Effector memory CD8-positive, alpha-beta T cell (primary cell): ENCODE results near the gene FERMT1.
"Not testable (repeated sequence)": the region's sequence is repeated elsewhere in the genome, so short reads cannot be mapped to it uniquely, and the experiment has no call there.

Experiments used
- ATAC-seq: fragments of 150-1000 bp; cut with Tn5 transposase; replicated peaks from 2 replicates; pipeline ENCODE4 v1.10.0; 2021; ENCODE audit warnings: mild to moderate bottlenecking, moderate library complexity
- DNase-seq, 3 experiments: peaks; one replicate each; pipeline ENCODE4 v3.0.0; 2021
- H3K27ac Mint-ChIP-seq, 2 donors: one replicate each; pipeline ENCODE4 v1.8.0; 2022; ENCODE audit warnings: mild to moderate bottlenecking in 2 of 2, mixed read lengths in 2 of 2, moderate library complexity in 2 of 2
- H3K27me3 Mint-ChIP-seq, 2 donors: one replicate each; pipeline ENCODE4 v1.8.0; 2022; ENCODE audit warnings: mixed read lengths in 2 of 2
- H3K36me3 Mint-ChIP-seq: one replicate; pipeline ENCODE4 v1.8.0; 2022; ENCODE audit warnings: mild to moderate bottlenecking, moderate library complexity, mixed read lengths; ENCODE audit not compliant: insufficient read depth
- H3K4me1 Mint-ChIP-seq, 2 donors: one replicate each; pipeline ENCODE4 v1.8.0; 2022; ENCODE audit warnings: low read depth in 2 of 2, mixed read lengths in 2 of 2
- H3K4me3 Mint-ChIP-seq, 2 donors: one replicate each; pipeline ENCODE4 v1.8.0; 2022; ENCODE audit warnings: mild to moderate bottlenecking in 2 of 2, mixed read lengths in 2 of 2, moderate library complexity in 2 of 2
- H3K9me3 Mint-ChIP-seq, 2 donors: one replicate each; pipeline ENCODE4 v1.8.0; 2022; ENCODE audit warnings: mixed read lengths in 2 of 2

FERMT1 gene

GRCh38 chr20:6037082-6037481 lies 85.7 kb downstream of the FERMT1 start:
- Mint-ChIP-seq H3K9me3 (no peaks in the 10 kb centered on the region), H3K27me3 (no peaks in the 10 kb centered on the region), H3K36me3 (peaks cover 59% of the 10 kb centered on the region), H3K27ac (no peak overlapping the region), H3K4me3 (no peak overlapping the region), H3K4me1 (peaks cover 1 to 3% of the 10 kb centered on the region in 2 donors)
- ATAC-seq, result no peak
- DNase-seq, result no peak

- Mint-ChIP-seq H3K27me3 (no peaks in the 10 kb centered on the region), H3K27ac (no peak overlapping the region), H3K36me3 (peaks cover 53% of the 10 kb centered on the region), H3K9me3 (no peaks in the 10 kb centered on the region), H3K4me3 (no peak overlapping the region), H3K4me1 (peaks cover 1 to 3% of the 10 kb centered on the region in 2 donors)
- ATAC-seq, result no peak
- DNase-seq, result no peak
Measured at GRCh38 chr20:6036213-6036612, 86.6 kb downstream of the FERMT1 start.

DNA sequence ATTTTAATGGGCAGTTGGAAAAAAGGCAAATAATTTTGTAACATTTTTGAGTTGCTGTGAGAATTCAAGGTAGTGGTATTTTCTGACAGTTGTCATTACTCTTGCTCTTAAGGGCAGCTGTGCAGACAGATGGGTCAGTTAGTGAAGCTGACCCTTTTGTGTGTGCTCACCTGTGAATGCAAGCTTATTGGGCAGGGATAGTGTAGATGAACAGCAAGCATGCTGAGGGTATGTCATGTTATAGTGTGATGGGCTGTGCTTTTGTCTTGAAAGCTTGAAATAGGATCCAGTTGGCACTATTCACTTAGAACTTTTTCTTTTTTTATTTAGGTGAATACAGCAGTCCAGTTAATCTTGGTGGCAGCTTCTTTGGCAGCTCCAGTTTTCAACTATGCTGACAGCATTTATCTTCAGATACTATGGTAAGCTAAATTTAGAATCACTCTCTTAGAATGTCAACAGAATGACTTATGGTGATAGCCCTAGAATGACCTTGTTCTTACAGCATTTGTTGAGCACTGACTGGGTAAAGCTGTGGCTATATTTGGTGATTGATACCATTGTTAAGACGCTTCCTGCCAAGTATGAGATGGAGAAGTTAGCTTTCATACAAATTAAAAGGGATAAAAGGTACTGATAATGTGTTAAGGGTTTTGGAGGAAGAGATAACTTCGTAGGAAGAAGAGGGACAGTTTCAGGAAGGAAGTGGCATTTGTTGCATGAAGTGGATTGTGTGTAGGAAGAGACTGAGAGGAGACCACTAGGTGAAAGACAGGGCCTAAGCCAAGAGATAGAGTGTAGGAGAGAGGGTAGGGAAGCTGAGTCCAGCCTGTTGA lies 88.5 kb downstream of the FERMT1 start:
- Mint-ChIP-seq H3K4me3 (no peak overlapping the region), H3K4me1 (peaks cover 1 to 3% of the 10 kb centered on the region in 2 donors), H3K27ac (peak overlapping the region; percentile 2 to 6), H3K36me3 (peaks cover 49% of the 10 kb centered on the region), H3K27me3 (no peaks in the 10 kb centered on the region), H3K9me3 (no peaks in the 10 kb centered on the region)
- DNase-seq, result no peak
- ATAC-seq, result no peak

DNA sequence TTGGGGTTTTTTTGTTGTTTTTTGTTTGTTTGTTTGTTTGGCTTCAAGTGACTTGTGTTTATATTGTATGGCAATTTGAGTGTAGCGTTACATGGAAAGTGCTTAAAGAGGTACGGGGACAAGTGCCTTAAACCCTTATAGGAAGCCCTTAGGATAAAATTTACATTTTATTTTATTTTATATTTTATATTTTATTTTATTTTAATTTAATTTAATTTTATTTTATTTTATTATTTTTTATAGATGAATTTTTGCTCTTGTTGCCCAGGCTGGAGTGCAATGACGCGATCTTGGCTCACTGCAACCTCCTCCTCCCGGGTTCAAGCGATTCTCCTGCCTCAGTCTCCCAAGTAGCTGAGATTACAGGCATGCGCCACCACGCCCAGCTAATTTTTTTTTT lies 89.9 kb downstream of the FERMT1 start:
- H3K4me3 Mint-ChIP-seq, DNase-seq, H3K9me3 Mint-ChIP-seq, H3K4me1 Mint-ChIP-seq, H3K27ac Mint-ChIP-seq, ATAC-seq, H3K27me3 Mint-ChIP-seq: not testable (repeated sequence)
- peaks cover 41% of the 10 kb centered on the region for H3K36me3 Mint-ChIP-seq

GRCh38 chr20:6030453-6031080 lies 92.3 kb downstream of the FERMT1 start:
- ATAC-seq (no peak), DNase-seq (no peak)
- no peaks in the 10 kb centered on the region for H3K27me3 Mint-ChIP-seq
- H3K4me3 Mint-ChIP-seq, result no peak overlapping the region
- H3K4me1 Mint-ChIP-seq, result peaks cover 8 to 15% of the 10 kb centered on the region in 2 donors
- peaks cover 22% of the 10 kb centered on the region for H3K36me3 Mint-ChIP-seq
- peak overlapping the region in 1 of 2 donors; percentile 20 for H3K27ac Mint-ChIP-seq
- no peaks in the 10 kb centered on the region for H3K9me3 Mint-ChIP-seq

GRCh38 chr20:6029538-6029937 lies 93.3 kb downstream of the FERMT1 start:
- ATAC-seq, result no peak
- no peak overlapping the region for H3K4me3 Mint-ChIP-seq
- H3K27ac Mint-ChIP-seq, result no peak overlapping the region
- peaks cover 20% of the 10 kb centered on the region for H3K36me3 Mint-ChIP-seq
- H3K9me3 Mint-ChIP-seq, result no peaks in the 10 kb centered on the region
- no peak for DNase-seq
- H3K27me3 Mint-ChIP-seq, result no peaks in the 10 kb centered on the region
- peaks cover 10 to 19% of the 10 kb centered on the region in 2 donors for H3K4me1 Mint-ChIP-seq

DNA sequence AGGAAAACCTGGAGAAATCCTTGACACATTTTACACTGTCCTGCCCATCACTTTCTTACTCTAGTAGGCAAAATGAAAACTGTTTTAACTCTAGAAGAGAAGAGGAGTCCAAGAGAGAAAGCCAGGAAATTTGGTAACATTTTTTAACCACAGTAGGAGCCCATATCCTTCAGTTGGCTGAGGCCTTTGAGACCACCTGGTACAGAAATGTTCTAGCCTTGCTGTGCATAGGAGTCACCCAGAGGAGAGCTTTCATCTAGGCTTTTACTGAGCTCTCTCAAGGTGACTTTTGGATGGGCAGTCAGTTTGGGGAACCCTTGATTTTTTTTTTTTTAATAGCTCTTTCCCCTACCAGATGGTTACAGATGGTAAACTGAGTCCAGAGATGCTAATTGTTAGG lies 94.0 kb downstream of the FERMT1 start:
- H3K27ac Mint-ChIP-seq, result no peak overlapping the region
- ATAC-seq (no peak), DNase-seq (no peak)
- peaks cover 23% of the 10 kb centered on the region for H3K36me3 Mint-ChIP-seq
- H3K4me1 Mint-ChIP-seq, result peaks cover 10 to 22% of the 10 kb centered on the region in 2 donors
- H3K4me3 Mint-ChIP-seq, result no peak overlapping the region
- no peaks in the 10 kb centered on the region for H3K9me3 Mint-ChIP-seq
- H3K27me3 Mint-ChIP-seq, result no peaks in the 10 kb centered on the region

DNA sequence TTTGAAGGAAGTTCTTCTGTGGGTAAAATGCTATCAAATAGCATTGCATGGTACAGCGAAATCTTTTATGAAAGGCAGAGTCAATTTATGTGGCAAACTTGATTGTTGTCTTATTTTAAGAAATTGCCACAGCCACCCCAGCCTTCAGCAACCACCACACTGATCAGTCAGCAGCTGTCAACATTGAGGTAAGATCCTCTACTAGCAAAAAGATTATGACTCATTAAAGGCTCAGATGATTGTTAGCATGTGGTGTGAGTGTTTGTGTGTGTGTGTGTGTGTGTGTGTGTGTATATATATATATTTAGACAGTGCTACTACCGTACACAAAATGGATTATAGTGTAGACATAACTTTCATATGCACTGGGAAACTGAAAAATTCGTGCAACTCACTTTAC lies 96.8 kb downstream of the FERMT1 start:
- no peaks in the 10 kb centered on the region for H3K9me3 Mint-ChIP-seq
- DNase-seq (no peak), ATAC-seq (no peak)
- no peaks in the 10 kb centered on the region for H3K27me3 Mint-ChIP-seq
- H3K4me1 Mint-ChIP-seq, result peaks cover 10 to 32% of the 10 kb centered on the region in 2 donors
- no peak overlapping the region for H3K27ac Mint-ChIP-seq
- H3K36me3 Mint-ChIP-seq, result peaks cover 32% of the 10 kb centered on the region
- H3K4me3 Mint-ChIP-seq, result no peak overlapping the region
